HepG2 (cell line): ENCODE measurements around the gene UBQLN1. TPM values are rescaled to one million over a fixed set of nuclear protein-coding genes. Genes with fewer than 3 reads are reported as not detected.

Experiments
- ATAC-seq: fragments of 200-7000 bp; cut with Tn5 transposase; 3 replicates; pipeline ENCODE4 v1.9.1; 2020; ENCODE audit warnings: mild to moderate bottlenecking, moderate library complexity
- BruUV-seq: library from RNA; stranded (reverse); fragments of 400-500 nt; replicated peaks from 2 replicates; lab custom pipeline; 2021; lab: Mats Ljungman, UMichigan
- CTCF ChIA-PET: fragments of 300-600 bp; formaldehyde crosslinking; extraction: SDS; loops from one replicate; lab custom pipeline; 2021; ENCODE audit warnings: low total read pairs, inconsistent platforms, low intra/inter-chr PET ratio; lab: Yijun Ruan, JAX
- POLR2A ChIA-PET: fragments of 350-600 bp; sonication (Branson Sonifier 250); formaldehyde crosslinking; loops from one replicate; lab custom pipeline; 2020; ENCODE audit warnings: antibody characterized with exemption, inconsistent platforms; lab: Yijun Ruan, JAX
- DNase-seq: peaks from one replicate; pipeline ENCODE4 v3.0.0-alpha.2; 2015; ENCODE audit warnings: low spot score
- FAIRE-seq: peaks from 3 replicates; lab custom pipeline; 2011; peaks lifted over from hg19 to GRCh38; lab: Jason Lieb, UNC
- H2AFZ ChIP-seq: one replicate; pipeline ENCODE4 v1.6.1; 2011; ENCODE audit warnings: low read length, inconsistent platforms
- H3K27ac ChIP-seq: fragments of 300-600 bp; 3 replicates; pipeline ENCODE4 v1.8.0; 2011; ENCODE audit warnings: mixed run types, mild to moderate bottlenecking, mixed read lengths, low read length, inconsistent platforms; ENCODE audit not compliant: insufficient read depth; ENCODE audit errors: extremely low read length
- H3K27me3 ChIP-seq, 2 experiments: fragments of 200-600 bp in 1 of 2; 2 replicates in 1 of 2; 3 replicates in 1 of 2; pipeline versions ENCODE4 v1.6.0 to v1.8.0; 2011; ENCODE audit warnings: low read length in 2 of 2, mild to moderate bottlenecking in 2 of 2, moderate library complexity in 2 of 2, inconsistent platforms in 1 of 2; ENCODE audit not compliant: insufficient read depth in 2 of 2, control insufficient read depth in 1 of 2
- H3K36me3 ChIP-seq, 2 experiments: fragments of 200-600 bp in 1 of 2; replicated peaks in 1 of 2; 2 replicates in 1 of 2; 3 replicates in 1 of 2; pipeline versions ENCODE4 v1.5.1 to v1.8.0; 2011; ENCODE audit warnings: low read length in 2 of 2, inconsistent platforms in 1 of 2; ENCODE audit not compliant: insufficient read depth in 2 of 2, control insufficient read depth in 1 of 2
- H3K4me1 ChIP-seq: 2 replicates; pipeline ENCODE4 v1.5.1; 2012; ENCODE audit warnings: low read length, inconsistent platforms; ENCODE audit not compliant: insufficient read depth
- H3K4me2 ChIP-seq: 2 replicates; pipeline ENCODE4 v1.6.0; 2011; ENCODE audit warnings: low read depth, low read length, inconsistent platforms
- H3K4me3 ChIP-seq, 3 experiments: fragments of 200-600 bp in 1 of 3; sonication (generic), shearing (Covaris generic) in 1 of 3; replicated peaks in 1 of 3; 2 replicates each; pipeline ENCODE4 v1.5.1; 2011 to 2016; ENCODE audit warnings: low read length in 3 of 3, inconsistent platforms in 2 of 3, low read depth in 2 of 3, mild to moderate bottlenecking in 2 of 3, control low read depth in 1 of 3, mixed read lengths in 1 of 3; ENCODE audit not compliant: insufficient read depth in 1 of 3
- H3K79me2 ChIP-seq: one replicate; pipeline ENCODE4 v1.6.1; 2011; ENCODE audit warnings: low read length, inconsistent platforms; ENCODE audit not compliant: insufficient read depth
- H3K9ac ChIP-seq: 2 replicates; pipeline ENCODE4 v1.6.0; 2011; ENCODE audit warnings: mild to moderate bottlenecking, low read depth, low read length, inconsistent platforms; ENCODE audit not compliant: insufficient read depth
- H3K9me3 ChIP-seq: 2 replicates; pipeline ENCODE4 v1.5.1; 2012; ENCODE audit warnings: mild to moderate bottlenecking, low read length
- H4K20me1 ChIP-seq: 2 replicates; pipeline ENCODE4 v1.6.0; 2011; ENCODE audit warnings: inconsistent platforms, mild to moderate bottlenecking, low read length, moderate library complexity; ENCODE audit not compliant: insufficient read depth
- ARID2 ChIP-seq: sonication (generic); formaldehyde crosslinking; IDR thresholded peaks from 2 replicates; pipeline ENCODE4 v1.8.1; 2022; ENCODE audit warnings: mild to moderate bottlenecking, missing genetic modification reagents, borderline replicate concordance
- ATRX ChIP-seq: sonication (generic); formaldehyde crosslinking; IDR thresholded peaks from 2 replicates; pipeline ENCODE4 v1.4.0; 2020; ENCODE audit warnings: missing genetic modification reagents, borderline replicate concordance
- GATA4 ChIP-seq: sonication (generic); IDR thresholded peaks from 2 replicates; pipeline ENCODE4 v1.6.1; 2016; ENCODE audit warnings: antibody characterized with exemption, low read depth, borderline replicate concordance
- LCORL ChIP-seq, 2 experiments: fragments of 450-650 bp in 1 of 2; sonication (generic) in 1 of 2; formaldehyde crosslinking in 1 of 2; IDR thresholded peaks; 2 replicates each; pipeline versions ENCODE4 v1.5.0 to v1.6.1; 2017 to 2020; ENCODE audit warnings: antibody characterized with exemption in 1 of 2, missing genetic modification reagents in 1 of 2
- NAIF1 ChIP-seq: sonication (generic); formaldehyde crosslinking; IDR thresholded peaks from 2 replicates; pipeline ENCODE4 v1.5.0; 2020; ENCODE audit warnings: mild to moderate bottlenecking, missing genetic modification reagents, borderline replicate concordance
- NFATC3 ChIP-seq: sonication (generic); formaldehyde crosslinking; IDR thresholded peaks from 2 replicates; pipeline ENCODE4 v1.5.1; 2020; ENCODE audit warnings: mild to moderate bottlenecking, missing genetic modification reagents
- NR2F6 ChIP-seq, 2 experiments: IDR thresholded peaks; 2 replicates each; pipeline ENCODE4 v1.6.1; 2016; ENCODE audit warnings: antibody characterized with exemption in 1 of 2, mild to moderate bottlenecking in 1 of 2
- PAF1 ChIP-seq: IDR thresholded peaks from 2 replicates; pipeline ENCODE4 v1.6.1; 2016; ENCODE audit warnings: missing genetic modification reagents, missing compliant biosample characterization
- SNAI1 ChIP-seq: sonication (generic); formaldehyde crosslinking; IDR thresholded peaks from 2 replicates; pipeline ENCODE4 v1.5.0; 2020; ENCODE audit warnings: mild to moderate bottlenecking, missing genetic modification reagents, borderline replicate concordance
- ZKSCAN1 ChIP-seq: fragments of 150-350 bp; IDR thresholded peaks from 2 replicates; pipeline ENCODE4 v1.6.1; 2014; ENCODE audit warnings: low read length
- WGBS: methylation state at CpG from one replicate; pipeline ENCODE4 v1.1.6; 2017; ENCODE audit warnings: low lambda C conversion rate; 5-methylcytosine and 5-hydroxymethylcytosine counted together
- in situ Hi-C: cut with HindIII; loops from 2 replicates; pipeline ENCODE4 v1.10.0; 2017; ENCODE audit warnings: low pct_unique_long_range_greater_than_20kb; ENCODE audit not compliant: extremely low pct_ligation_motif_present
- intact Hi-C: fragments of 100-400 bp; cut with micrococcal nuclease; formaldehyde crosslinking; loops from one replicate; pipeline ENCODE4 v1.10.0; 2022; ENCODE audit not compliant: unreplicated experiment
- polyA plus RNA-seq, 8 experiments: library from polyadenylated mRNA; depleted of rRNA in 3 of 8; stranded (reverse) in 7 of 8; unstranded in 1 of 8; fragments of >200 nt; fragmentation: Illumina TruSeq in 4 of 8; extraction: Trizol in 4 of 8; gene quantifications; 2 replicates each; pipeline versions ENCODE4 v1.2.1 to v1.2.3, GENCODE V29; 2011 to 2016; ENCODE audit warnings: low read depth in 4 of 8, missing spikeins in 1 of 8, mixed read lengths in 1 of 8; ENCODE audit not compliant: insufficient read depth in 1 of 8
- total RNA-seq, 5 experiments: library from RNA; depleted of rRNA; stranded (reverse); fragments of >200 nt; fragmentation: Illumina TruSeq; extraction: Trizol; gene quantifications; 2 replicates each; pipeline ENCODE4 v1.2.3, GENCODE V29; 2016; ENCODE audit warnings: low read depth in 1 of 5
- TF ChIP-seq, protein P1 (sequence below): sonication (generic); formaldehyde crosslinking; IDR thresholded peaks from 2 replicates; pipeline ENCODE4 v1.8.1; 2023; ENCODE audit warnings: mild to moderate bottlenecking, missing genetic modification reagents, borderline replicate concordance

The UBQLN1 gene
- total and polyA plus RNA-seq, 2 of the 13 experiments (the other 11 are each of a cell fraction or from before 2014, with no cell fraction given) = 78.1 to 83.8 TPM

GRCh38 chr9:83656032-83656680 is 51.6 kb downstream of the UBQLN1 start:
- no peak overlapping the region for H3K4me3 ChIP-seq
- no peaks in the 10 kb centered on the region for H3K4me1 ChIP-seq
- TF ChIP-seq ARID2 (CRISPR knock-in tag) = no peak
- TF ChIP-seq ATRX (CRISPR knock-in tag) = no peak
- TF ChIP-seq, protein P1, sequence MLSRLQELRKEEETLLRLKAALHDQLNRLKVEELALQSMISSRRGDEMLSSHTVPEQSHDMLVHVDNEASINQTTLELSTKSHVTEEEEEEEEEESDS = no peak
- no peak for TF ChIP-seq GATA4
- CTCF ChIA-PET = no interaction called here
- DNase-seq (no peak), ATAC-seq (no peak), FAIRE-seq (no peak)
- intact Hi-C loops (no loop called here), in situ Hi-C loops (no loop called here)
- no peaks in the 10 kb centered on the region for H3K9me3 ChIP-seq
- no peak overlapping the region for H3K9ac ChIP-seq
- no peaks in the 10 kb centered on the region for H3K79me2 ChIP-seq
- H3K27ac ChIP-seq = no peak overlapping the region
- H3K27me3 ChIP-seq = no peaks in the 10 kb centered on the region
- no TSS peak for BruUV-seq
- H3K4me2 ChIP-seq = no peak overlapping the region
- POLR2A ChIA-PET = no interaction called here
- H3K36me3 ChIP-seq = peaks cover 11 to 63% of the 10 kb centered on the region in 2 experiments
- 100% methylated on average over 2 of the region's 2 CpGs for WGBS
- H2AFZ ChIP-seq = no peak overlapping the region
- no peaks in the 10 kb centered on the region for H4K20me1 ChIP-seq

DNA sequence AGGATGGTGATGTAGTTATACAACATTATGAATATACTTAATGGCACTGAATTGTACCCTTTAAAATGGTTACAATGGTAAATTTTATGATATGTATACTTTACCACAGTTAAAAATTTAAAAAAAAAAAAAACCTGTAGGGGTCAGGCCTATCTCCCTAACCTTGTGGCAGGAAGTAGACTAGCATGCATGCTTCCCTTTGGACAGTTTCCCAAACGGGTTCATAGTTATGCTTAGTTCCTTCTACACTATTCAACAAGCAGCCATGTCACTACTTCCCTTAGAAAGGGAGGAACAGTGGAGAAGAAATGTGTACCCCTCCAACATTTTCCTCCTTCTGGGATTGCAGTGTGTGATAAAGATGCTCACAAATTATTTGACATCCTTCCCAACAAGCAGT is 52.3 kb downstream of the UBQLN1 start:
- H4K20me1 ChIP-seq = no peaks in the 10 kb centered on the region
- no peak overlapping the region for H3K4me3 ChIP-seq
- peaks cover 11 to 57% of the 10 kb centered on the region in 2 experiments for H3K36me3 ChIP-seq
- ChIA-PET POLR2A (no interaction called here), CTCF (no interaction called here)
- 93% methylated on average over 1 of the region's 1 CpG for WGBS
- in situ Hi-C loops (no loop called here), intact Hi-C loops (no loop called here)
- ATAC-seq (no peak; the same call in 2 of the 3 replicates), FAIRE-seq (no peak), DNase-seq (no peak)
- H3K27ac ChIP-seq = no peak overlapping the region
- no peaks in the 10 kb centered on the region for H3K79me2 ChIP-seq
- H3K4me1 ChIP-seq = no peaks in the 10 kb centered on the region
- H3K9ac ChIP-seq = no peak overlapping the region
- no peak overlapping the region for H2AFZ ChIP-seq
- H3K27me3 ChIP-seq = no peaks in the 10 kb centered on the region
- no TSS peak for BruUV-seq
- H3K4me2 ChIP-seq = no peak overlapping the region
- no peaks in the 10 kb centered on the region for H3K9me3 ChIP-seq
- no peak for TF ChIP-seq NFATC3 (CRISPR knock-in tag)
- no peak for TF ChIP-seq NR2F6 (IDR thresholded peaks at IDR 0.05)
- TF ChIP-seq NR2F6 (CRISPR knock-in tag; IDR thresholded peaks at IDR 0.05) = no peak
- TF ChIP-seq NAIF1 (CRISPR knock-in tag) = no peak
- no peak for TF ChIP-seq LCORL (IDR thresholded peaks at IDR 0.05)
- no peak for TF ChIP-seq LCORL (CRISPR knock-in tag; IDR thresholded peaks at IDR 0.05)
- no peak for TF ChIP-seq PAF1 (CRISPR knock-in tag)
- TF ChIP-seq SNAI1 = no peak
- TF ChIP-seq ZKSCAN1 = no peak
